NCI-H2081 treated with DMSO at 0.1 percent for 48 hours (cell line): ENCODE measurements around the gene ADAMTS17.
A peak's percentile ranks its signal among the peaks of the same experiment; 100 is the strongest.

ENCODE experiments used
- DNase-seq: peaks from one replicate; lab custom pipeline; 2025; lab: John Stamatoyannopoulos, UW

The ADAMTS17 gene, protein sequence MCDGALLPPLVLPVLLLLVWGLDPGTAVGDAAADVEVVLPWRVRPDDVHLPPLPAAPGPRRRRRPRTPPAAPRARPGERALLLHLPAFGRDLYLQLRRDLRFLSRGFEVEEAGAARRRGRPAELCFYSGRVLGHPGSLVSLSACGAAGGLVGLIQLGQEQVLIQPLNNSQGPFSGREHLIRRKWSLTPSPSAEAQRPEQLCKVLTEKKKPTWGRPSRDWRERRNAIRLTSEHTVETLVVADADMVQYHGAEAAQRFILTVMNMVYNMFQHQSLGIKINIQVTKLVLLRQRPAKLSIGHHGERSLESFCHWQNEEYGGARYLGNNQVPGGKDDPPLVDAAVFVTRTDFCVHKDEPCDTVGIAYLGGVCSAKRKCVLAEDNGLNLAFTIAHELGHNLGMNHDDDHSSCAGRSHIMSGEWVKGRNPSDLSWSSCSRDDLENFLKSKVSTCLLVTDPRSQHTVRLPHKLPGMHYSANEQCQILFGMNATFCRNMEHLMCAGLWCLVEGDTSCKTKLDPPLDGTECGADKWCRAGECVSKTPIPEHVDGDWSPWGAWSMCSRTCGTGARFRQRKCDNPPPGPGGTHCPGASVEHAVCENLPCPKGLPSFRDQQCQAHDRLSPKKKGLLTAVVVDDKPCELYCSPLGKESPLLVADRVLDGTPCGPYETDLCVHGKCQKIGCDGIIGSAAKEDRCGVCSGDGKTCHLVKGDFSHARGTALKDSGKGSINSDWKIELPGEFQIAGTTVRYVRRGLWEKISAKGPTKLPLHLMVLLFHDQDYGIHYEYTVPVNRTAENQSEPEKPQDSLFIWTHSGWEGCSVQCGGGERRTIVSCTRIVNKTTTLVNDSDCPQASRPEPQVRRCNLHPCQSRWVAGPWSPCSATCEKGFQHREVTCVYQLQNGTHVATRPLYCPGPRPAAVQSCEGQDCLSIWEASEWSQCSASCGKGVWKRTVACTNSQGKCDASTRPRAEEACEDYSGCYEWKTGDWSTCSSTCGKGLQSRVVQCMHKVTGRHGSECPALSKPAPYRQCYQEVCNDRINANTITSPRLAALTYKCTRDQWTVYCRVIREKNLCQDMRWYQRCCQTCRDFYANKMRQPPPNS

DNA sequence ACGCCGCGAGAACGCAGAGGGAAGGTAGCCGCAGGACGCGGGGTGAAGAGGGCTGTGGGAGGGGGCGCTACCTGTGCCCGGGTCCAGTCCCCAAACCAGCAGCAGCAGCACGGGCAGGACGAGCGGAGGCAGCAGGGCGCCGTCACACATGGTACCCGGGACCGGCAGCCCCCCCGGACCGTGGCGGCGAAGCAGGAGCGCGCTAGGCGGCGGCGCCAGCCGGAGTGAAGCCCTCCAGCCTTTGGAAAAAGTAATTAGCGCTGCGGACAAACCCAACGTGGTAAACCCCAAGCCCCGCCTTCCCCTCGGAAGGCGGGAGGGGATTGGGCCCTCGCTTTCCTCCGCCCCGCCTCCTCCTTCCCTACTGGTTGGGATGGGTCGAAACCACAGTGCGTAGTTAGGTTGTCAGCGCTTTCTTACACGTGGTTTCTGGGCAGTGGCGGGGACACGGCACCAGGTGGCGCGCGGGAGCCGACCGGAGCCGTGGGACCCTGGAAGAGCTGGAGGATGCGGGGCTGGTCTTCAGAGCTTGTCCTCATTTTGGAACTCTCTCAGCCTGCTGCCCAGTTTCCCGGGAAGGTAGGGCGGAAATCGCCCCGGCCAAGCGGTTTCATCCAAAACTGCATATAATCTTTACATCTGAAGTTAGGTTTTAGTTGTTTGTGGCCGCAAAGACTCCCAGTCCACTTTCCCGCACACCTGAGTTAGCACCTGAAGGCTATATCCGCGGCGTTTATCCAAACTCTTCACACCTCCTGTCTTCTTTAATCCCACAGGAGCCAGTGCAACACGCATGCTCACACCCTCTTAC, at the start of gene ADAMTS17:
Gene ADAMTS17, minus strand, starts transcription at position 226 of the 811 bp plus-strand sequence. Its CDS starts 76 bp downstream, at position 150.
- DNase-seq: peak; percentile 44

DNA sequence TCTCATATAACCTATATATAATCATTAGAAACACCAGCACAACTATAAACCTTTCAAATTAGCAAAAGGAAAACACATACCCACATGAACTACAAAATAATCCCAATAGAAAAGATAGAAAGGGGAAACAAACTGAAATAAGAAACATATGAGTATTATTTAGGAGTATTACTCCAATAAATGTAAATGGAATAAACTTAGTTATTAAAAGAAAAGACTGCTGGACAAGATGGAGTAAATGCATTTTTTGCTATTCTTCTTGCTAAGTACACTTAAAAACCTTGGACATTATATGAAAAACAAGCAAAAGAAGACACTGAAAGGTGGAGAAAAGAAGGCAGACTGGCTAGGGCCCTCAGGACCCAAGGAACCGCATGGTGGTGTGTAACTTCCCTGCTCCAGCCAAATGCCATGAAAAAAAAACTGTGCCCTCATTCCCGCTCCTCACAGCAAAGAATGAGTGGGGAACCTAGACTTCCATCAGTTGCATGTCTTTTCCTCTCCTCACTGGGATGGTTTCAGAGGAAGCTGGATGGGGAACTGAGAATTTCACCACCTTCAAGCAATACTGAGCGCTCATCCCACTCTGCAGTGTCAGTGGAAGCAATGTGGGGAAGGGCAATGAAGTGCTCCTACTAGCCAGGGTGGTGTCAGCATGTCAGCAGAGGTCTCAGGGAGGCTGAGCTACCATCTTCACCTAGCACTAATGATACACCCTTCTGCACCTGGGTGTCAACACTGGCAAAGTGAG, 43.7 kb upstream of the ADAMTS17 start:
- DNase-seq: no peak

DNA sequence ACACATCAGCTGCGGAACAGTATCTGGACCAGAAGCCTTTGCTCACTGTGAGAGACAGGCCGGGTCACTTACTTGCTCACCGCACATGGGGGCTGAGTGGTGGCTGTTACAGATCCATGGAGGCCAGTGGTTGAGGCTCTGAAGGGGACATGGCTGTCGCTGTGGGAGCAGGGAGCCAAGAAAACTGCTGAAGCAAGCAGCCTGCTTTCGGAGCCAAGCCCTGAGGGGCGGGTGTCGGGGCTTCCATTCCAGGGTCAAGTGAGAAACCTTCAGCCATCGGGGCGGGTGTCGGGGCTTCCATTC, 42.3 kb upstream of the ADAMTS17 start:
- no peak for DNase-seq

DNA sequence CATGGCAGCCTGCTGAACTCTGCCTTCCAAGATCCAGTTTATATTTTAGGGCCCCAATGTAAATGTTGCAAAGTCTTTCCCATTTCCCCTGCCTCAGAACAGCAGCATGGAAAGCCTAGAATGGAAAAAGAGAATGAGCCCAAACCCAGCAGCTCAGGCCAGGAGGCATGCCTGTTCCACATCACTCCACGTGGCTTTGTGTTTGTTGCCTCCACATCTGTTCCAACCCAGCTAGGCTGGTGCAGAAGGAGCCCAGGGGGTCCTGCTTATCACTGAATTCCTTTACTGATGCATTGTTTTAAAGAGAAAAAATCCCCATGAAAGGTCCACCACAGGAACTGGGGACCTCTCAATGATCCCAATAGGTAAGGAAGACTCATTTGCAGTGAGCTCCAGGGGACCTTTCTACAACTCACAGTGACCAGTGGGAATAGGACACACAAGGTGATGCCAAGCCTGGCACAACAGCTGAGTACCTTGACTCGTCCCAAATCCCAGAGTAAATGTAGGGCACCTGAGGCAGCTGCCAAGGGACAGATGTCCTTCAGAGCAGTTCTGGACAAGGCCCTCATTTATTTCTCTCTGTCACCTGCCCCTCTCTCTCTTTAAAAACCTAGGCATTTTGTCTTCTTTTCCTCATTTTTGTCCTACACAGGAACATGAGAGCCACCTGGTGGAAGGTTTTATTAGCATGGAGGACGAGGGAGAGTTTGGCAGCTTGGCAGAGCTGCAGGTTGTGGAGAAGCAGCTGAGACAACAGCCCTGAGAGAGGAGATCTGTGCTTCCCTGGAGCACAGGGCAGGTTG, 41.7 kb upstream of the ADAMTS17 start:
- no peak for DNase-seq

DNA sequence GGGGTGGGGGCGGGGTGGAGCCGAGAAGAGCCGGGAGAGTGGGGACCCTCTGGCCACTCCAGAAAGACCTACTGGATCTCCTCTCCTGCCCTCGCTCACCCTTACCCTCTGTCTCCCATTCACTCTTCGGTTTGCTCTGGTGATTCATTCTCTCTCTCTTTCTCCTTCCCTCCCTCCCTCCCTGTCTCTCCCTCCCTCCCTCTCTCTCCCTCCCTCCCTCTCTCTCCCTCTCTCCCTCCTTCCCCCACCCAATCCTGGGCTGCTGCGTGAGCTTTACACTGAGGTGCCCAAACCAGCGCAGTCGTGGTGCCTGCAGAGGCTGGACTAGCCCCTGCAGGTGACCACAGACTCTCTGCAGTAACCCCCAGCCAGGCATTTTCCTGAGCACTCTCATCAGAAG, 32.2 kb upstream of the ADAMTS17 start:
- DNase-seq: no peak

DNA sequence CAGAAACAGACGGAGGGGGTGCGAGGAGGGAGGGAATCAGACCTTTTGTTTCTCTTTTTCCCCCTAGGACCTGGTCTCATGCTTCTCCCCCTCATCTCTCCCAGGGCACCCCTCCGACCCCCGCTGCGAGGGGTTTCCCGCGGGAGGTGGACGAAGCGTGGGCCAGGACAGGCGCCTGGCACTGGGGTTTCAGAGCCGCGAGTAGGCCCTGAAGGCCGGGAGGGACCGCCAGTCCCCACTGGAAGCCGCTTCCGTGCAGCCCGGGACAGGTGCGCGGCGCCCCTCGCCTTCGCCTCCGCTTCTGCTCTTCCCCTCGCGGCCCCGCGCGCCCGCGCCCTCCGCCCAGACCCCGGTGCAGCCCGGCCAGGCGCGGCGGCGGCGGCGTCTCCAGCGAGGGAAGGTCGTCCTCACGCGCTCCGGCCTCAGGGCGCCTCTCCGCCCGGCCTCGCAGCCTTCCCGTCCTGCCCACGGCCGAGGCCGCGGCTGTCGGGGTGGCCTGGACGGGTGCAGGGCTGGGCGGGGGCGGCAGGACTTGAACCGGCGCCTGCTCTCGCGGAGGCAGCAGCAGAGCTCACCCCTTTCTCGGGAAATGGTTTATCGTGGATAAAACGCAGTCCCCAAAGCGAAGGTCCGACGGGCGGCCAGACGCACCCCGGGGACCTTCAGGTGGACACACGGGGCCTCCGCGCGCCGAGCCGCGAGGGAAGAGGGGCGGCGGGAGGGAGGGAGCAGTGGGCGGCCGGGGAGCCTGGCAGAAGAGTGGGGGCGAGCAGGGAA, 31.5 kb upstream of the ADAMTS17 start:
- no peak for DNase-seq

DNA sequence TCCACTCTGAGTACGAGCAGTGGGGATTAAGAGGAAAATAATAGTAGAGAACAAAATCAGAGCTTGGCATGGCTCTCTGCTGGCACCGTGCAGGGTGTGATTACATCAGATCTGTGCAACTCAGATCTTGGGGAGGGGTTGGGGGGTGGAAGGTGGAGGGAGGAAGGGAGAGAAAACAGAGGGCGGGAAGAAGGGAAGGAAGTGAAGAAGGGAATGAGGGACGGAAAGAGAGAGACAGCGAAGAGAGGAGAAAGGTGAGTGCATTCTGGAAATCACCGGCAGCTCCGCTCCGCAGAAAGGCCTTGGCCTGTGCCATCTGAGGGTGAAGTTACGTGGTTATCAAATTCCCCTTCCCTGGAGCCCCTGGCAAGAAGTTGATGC, 31.0 kb upstream of the ADAMTS17 start:
- no peak for DNase-seq

DNA sequence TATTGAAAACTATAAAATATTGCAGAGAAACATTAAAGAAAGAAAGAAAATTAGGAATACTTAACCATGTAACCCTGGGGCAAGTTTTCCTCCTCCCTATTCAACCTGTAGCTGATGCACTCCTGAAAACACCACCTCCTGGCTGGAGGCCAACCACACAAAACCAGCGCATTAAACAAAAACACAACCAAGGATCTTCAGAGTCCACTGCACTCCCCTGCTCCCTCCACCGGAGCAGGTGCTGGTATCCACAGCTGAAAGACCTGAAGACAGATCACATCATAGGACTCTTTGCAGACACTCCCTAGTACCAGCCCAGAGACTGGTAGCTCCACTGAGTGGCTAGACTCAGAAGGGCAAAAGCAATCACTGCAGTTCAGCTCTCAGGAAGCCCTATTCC, 13.6 kb upstream of the ADAMTS17 start:
- DNase-seq: no peak

DNA sequence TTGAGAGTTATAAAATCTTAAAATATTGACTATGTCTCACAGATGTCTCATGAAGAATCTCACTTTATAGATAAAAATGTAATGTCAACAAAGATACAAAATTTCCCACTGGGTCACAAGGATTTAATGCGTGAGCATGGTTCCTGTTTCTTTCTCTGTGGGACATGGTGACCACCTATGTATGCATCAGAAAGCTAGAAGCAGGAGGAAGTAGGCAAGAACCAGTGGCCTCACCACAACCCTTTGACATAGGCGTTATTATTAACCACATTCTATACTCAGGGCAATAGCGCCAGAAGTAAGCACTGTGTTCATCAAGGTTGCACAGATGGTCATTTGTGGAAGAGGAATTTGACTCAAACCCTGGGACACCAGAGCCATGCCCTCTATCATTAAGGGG, 11.7 kb upstream of the ADAMTS17 start:
- DNase-seq: no peak

DNA sequence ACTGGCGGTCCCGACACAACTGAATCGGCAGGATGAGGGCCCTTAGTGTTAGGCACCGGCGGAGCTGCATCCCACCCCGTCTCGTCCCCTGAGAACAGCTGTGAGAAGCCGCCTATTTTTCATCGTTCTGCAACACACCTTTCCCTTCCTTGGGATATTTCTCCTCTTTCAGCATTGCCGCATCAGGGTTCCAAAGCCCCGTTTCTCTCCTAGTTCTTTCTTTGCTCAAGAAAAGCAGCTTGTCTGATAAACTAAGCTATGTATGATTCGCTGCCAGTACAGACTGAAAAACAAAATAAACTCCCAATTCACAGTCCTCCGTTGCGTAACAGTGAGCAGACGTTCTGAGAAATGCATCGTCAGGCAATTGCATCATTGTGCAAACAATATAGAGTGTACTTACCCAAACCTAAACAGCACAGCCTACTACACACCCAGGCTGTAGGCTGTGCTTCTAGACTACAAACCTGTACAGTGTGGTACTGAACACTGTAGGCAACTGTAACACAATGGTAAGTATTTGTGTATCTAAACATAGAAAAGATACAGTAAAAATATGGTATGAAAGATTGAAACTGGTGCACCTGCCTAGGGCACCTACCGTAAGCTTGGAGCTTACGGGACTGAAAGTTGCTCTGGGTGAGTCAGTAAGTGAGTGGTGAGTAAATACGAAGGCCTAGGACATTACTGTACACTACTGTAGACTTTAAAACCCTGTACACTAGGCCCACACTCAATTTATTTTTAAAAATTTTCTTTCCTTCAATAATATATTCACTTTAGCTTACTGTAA, 8.9 kb upstream of the ADAMTS17 start:
- no peak for DNase-seq

DNA sequence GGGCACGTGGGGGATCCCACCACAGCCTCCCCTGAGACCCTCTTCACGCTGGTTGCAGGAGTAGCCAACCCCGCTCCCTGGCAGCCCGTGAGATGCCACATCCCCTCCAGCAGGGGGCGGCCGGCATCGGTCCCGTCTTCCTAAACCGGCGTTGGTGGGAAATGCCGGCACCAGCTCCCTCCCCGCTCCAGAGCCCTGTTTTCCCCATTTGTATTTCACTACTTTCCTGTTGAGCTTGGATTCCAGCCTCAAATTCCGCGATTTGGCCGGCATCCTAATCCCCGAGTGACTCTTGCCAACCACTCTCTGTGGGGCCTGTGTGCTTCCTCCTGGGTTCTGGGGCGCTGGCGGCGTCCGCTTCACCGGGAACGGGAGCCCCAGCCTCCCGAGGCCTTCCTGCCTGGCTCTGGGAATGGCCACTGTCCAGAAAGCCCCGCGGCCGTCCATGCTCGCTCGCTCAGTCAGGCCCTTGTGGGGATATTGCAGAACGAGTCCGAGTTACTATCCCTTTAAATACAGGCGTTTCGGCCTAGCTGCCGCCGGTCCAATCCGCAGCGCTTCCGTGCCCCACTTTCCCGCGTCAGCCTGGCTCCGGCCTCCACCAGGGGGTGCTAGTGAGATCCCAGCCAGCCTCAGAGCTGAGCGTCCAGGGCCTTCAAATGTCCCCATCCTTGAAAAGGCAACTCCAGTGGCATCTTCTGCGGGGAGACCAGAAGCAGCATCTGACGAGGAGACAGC, 8.1 kb upstream of the ADAMTS17 start:
- peak; percentile 37 for DNase-seq

DNA sequence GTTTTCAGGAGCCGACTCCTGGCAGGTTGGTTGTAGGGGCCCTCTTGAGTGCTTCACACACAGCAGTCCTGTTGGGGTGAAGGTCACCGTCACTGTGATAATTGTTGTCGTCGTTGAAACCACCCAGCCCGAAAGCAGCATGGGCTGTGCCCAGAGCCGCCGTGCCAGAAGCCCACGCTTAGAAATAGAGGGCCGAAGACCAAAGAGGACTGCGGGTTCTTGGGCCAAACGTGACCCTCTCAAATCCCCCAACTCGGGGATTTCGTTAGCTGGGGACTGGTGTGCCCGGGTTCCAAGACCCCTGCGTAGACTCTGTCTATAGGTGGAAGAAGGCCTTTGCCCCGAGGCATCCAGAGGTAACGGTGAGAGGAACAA, 7.5 kb upstream of the ADAMTS17 start:
- no peak for DNase-seq

DNA sequence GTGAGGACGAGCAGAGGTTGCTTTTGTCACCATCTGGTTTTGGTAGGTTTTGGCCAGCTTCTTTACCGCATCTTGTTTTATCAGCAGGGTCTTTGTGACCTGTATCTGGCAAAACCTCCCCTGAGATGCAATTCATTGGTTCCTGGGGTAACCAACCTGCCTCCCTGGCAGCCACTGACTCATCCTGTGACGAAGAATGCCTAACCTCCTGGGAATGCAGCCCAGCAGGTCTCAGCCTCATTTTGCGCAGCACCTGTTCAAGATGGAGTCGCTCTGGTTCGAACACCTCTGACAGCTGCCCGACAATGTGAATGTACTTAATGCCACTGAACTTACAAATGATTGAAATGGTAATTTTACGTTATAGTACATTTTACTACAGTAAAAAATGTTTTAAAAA, 6.8 kb upstream of the ADAMTS17 start:
- no peak for DNase-seq

DNA sequence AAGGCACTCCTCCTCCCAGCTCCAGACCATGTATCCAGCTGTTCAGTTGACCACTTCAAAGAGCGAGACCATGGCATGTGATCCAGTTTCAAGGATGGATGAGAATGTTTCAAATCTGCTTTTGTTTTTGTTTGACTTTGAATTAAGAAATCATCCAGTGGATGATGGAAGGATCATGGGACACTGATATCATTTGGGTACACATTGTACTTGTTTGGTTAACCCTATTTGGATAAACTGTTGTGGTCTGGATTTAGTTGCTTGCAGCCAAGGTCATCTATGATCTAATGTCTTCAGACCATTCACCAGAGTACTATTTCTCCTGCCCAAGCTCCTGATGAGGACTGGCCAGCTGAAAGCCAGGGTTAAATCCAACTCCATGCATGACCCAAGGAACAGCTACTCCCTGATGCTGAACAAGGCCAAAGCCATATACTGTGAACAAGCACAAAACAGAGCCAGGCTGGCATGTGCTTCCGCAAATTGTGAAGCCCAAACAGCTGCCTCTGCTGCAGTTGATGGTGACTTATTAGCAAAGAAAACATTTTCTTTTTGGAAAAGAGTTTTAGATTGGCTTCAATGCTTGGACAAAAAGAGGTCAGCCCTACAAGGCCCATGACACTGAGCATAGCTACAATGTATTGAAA, 5.2 kb upstream of the ADAMTS17 start:
- no peak for DNase-seq

DNA sequence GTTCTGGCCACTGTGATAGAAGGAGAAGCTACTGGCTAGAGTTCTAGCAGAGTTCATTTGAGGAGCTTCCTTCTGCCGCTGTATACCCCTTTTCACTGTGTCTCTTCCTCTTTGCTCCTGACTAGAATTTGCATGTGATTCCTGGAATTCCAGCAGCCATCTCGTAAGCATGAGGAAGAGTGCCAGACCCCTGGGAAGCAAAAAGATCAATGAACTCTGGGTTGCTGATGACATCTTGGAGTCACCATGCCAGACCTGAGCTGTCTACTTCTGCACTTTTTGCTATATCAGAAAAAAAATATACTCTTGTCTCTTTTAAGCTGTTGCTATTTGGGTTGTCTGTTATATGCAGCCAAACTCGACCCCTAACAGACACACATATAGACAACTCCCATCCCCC, 3.7 kb upstream of the ADAMTS17 start:
- DNase-seq: no peak

DNA sequence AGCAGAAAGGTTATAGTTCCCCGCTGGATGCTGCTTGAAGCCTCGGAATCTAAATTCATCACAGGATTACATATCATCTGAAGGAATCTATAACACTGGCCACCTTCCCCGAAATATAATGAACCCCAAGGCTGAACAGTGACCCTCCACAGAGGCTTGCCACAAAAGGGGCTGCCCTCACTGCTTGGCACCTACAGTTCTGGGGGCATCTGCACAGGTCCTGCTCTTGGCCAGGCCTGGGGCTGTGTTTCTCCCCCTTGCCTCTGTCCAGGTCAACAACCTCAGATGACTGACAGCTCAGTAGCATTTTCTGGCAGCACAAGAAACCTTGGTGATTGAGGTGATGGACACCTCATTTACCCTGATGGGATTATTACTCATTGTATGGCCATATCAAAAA, 1.5 kb upstream of the ADAMTS17 start:
- no peak for DNase-seq

DNA sequence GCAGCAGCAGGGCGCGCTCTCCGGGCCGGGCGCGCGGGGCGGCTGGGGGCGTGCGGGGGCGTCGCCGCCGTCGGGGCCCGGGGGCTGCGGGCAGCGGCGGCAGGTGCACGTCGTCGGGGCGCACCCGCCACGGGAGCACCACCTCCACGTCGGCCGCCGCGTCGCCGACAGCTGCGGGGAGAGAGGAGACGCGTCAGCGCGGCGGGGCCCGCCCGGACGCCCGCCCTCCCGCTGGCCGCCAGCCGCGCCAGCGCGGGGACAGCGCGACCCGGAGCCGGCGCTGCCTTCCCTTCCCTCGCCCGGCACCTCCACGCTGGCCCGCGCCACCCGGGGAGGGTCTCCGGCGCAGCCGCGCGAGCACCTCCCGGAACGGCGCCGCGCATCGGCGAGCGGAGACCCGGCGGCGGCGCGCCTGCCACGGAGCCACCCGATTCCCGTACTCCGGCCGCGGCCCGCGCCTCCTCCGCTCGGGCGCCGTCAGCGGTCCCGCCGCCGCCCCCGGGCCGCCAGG, 481 bp downstream of the ADAMTS17 start:
- DNase-seq: no peak
